OCI-LY7 (cell line): ENCODE data around the gene APOF. TPM values are rescaled to one million over a fixed set of nuclear protein-coding genes. Genes with fewer than 3 reads are reported as not detected.

Experiments used
- BruUV-seq: library from RNA; stranded (reverse); fragments of 400-500 nt; replicated peaks from 2 replicates; lab custom pipeline; 2021; lab: Mats Ljungman, UMichigan
- CTCF ChIA-PET: fragments of 300-600 bp; sonication (Branson Sonifier 250); formaldehyde crosslinking; loops from one replicate; lab custom pipeline; 2022; ENCODE audit warnings: antibody characterized with exemption; ENCODE audit not compliant: unreplicated experiment; lab: Charles Lee
- POLR2A ChIA-PET: fragments of 300-600 bp; sonication (Branson Sonifier 250); formaldehyde crosslinking; loops from one replicate; lab custom pipeline; 2022; ENCODE audit warnings: antibody characterized with exemption; lab: Charles Lee
- DNase-seq: peaks from one replicate; pipeline ENCODE4 v3.0.0-alpha.2; 2015; ENCODE audit warnings: low spot score
- H2AFZ ChIP-seq: fragments of 200-600 bp; sonication (generic), shearing (Covaris generic); 2 replicates; pipeline ENCODE4 v1.6.1; 2014; ENCODE audit warnings: mild to moderate bottlenecking, antibody characterized with exemption, low read length, moderate library complexity
- H3K27ac ChIP-seq: fragments of 200-600 bp; sonication (generic); 2 replicates; pipeline ENCODE4 v1.5.1; 2014; ENCODE audit warnings: mixed run types, low read depth, mild to moderate bottlenecking, moderate library complexity, low read length, inconsistent platforms; ENCODE audit not compliant: poor library complexity, severe bottlenecking
- H3K36me3 ChIP-seq: fragments of 200-600 bp; sonication (generic); 2 replicates; pipeline ENCODE4 v1.6.1; 2014; ENCODE audit warnings: mild to moderate bottlenecking, antibody characterized with exemption, low read length, moderate library complexity, mixed read lengths; ENCODE audit not compliant: insufficient read depth
- H3K4me1 ChIP-seq: fragments of 200-600 bp; sonication (generic); 2 replicates; pipeline ENCODE4 v1.5.1; 2014; ENCODE audit warnings: mild to moderate bottlenecking, low read length; ENCODE audit not compliant: insufficient read depth, poor library complexity, severe bottlenecking
- H3K4me2 ChIP-seq: fragments of 200-600 bp; sonication (generic); 2 replicates; pipeline ENCODE4 v1.6.1; 2014; ENCODE audit warnings: mild to moderate bottlenecking, low read length
- H3K4me3 ChIP-seq: fragments of 200-600 bp; sonication (generic); 2 replicates; pipeline ENCODE4 v1.5.1; 2014; ENCODE audit warnings: mild to moderate bottlenecking, low read depth, low read length; ENCODE audit not compliant: poor library complexity, severe bottlenecking
- H3K79me2 ChIP-seq: fragments of 200-600 bp; sonication (generic); 2 replicates; pipeline ENCODE4 v1.6.1; 2016; ENCODE audit warnings: low read depth, mild to moderate bottlenecking, low read length, moderate library complexity, mixed read lengths; ENCODE audit not compliant: insufficient read depth
- H3K9me2 ChIP-seq: fragments of 200-600 bp; sonication (generic); 2 replicates; pipeline ENCODE4 v1.6.1; 2016; ENCODE audit warnings: mild to moderate bottlenecking, low read length, mixed read lengths; ENCODE audit not compliant: insufficient read depth
- H3K9me3 ChIP-seq: fragments of 200-600 bp; sonication (generic); 2 replicates; pipeline ENCODE4 v1.6.1; 2014; ENCODE audit warnings: mild to moderate bottlenecking, mixed run types, low read length, mixed read lengths
- H4K20me1 ChIP-seq: fragments of 200-600 bp; sonication (generic); 2 replicates; pipeline ENCODE4 v1.6.1; 2014; ENCODE audit warnings: mild to moderate bottlenecking, antibody characterized with exemption, low read length, moderate library complexity, mixed read lengths; ENCODE audit not compliant: insufficient read depth
- CTCF ChIP-seq: fragments of 200-600 bp; sonication (generic); conservative IDR thresholded peaks from 2 replicates; pipeline ENCODE4 v1.5.1; 2014; ENCODE audit warnings: mild to moderate bottlenecking, antibody characterized with exemption, low read length, moderate library complexity, mixed read lengths
- EZH2phosphoT487 ChIP-seq: fragments of 200-600 bp; sonication (generic); IDR thresholded peaks from 2 replicates; pipeline ENCODE4 v1.6.1; 2018; ENCODE audit warnings: low read depth, borderline replicate concordance, mild to moderate bottlenecking, mixed run types, antibody characterized with exemption, low read length, moderate library complexity, mixed read lengths
- intact Hi-C: fragments of 100-400 bp; cut with micrococcal nuclease; formaldehyde crosslinking; loops from one replicate; pipeline ENCODE4 v1.10.0; 2022; ENCODE audit not compliant: unreplicated experiment
- total RNA-seq, 2 experiments: library from RNA; depleted of rRNA in 1 of 2; stranded (reverse); fragments of >200 nt in 1 of 2; shearing (Covaris generic) in 1 of 2; gene quantifications; 2 replicates each; pipeline ENCODE4 v1.2.3, GENCODE V29; 2014 to 2022

Gene APOF
- total RNA-seq, 2 experiments from 2014 or later = 0.16 to 0.38 TPM

GRCh38 chr12:56377310-56377988 lies 14.8 kb upstream of the APOF start:
- Histone ChIP-seq H3K9me2 (no peaks in the 10 kb centered on the region), H3K79me2 (no peaks in the 10 kb centered on the region), H3K4me2 (peak overlapping the region; percentile 63), H3K4me1 (peaks cover 49% of the 10 kb centered on the region), H3K27ac (peak overlapping the region; percentile 93), H4K20me1 (no peaks in the 10 kb centered on the region), H3K4me3 (peak overlapping the region; percentile 3), H3K9me3 (peaks cover 13% of the 10 kb centered on the region), H2AFZ (peak overlapping the region; percentile 95), H3K36me3 (no peaks in the 10 kb centered on the region; the same call in 1 of the 2 replicates)
- CTCF ChIA-PET = interaction anchor here (0.5 to 1.7 kb wide), 5 partner anchors 17 to 87 kb away, joined by 3 to 7 read pairs (median 5); partner anchors contain the start of genes IL23A and STAT2
- POLR2A ChIA-PET = interaction anchor here (0.6 to 6.0 kb wide), 15 partner anchors 9 to 87 kb away, joined by 3 to 116 read pairs (median 5); partner anchors contain the start of genes APOF, CNPY2, IL23A and STAT2
- peak; percentile 54 for DNase-seq
- no TSS peak for BruUV-seq
- intact Hi-C loops = loop anchor here (5.0 kb wide), 2 partner anchors 60 to 710 kb away; partner anchors contain the start of genes CNPY2 and NAB2
- TF ChIP-seq CTCF (peak; percentile 58), EZH2phosphoT487 (no peak)

DNA sequence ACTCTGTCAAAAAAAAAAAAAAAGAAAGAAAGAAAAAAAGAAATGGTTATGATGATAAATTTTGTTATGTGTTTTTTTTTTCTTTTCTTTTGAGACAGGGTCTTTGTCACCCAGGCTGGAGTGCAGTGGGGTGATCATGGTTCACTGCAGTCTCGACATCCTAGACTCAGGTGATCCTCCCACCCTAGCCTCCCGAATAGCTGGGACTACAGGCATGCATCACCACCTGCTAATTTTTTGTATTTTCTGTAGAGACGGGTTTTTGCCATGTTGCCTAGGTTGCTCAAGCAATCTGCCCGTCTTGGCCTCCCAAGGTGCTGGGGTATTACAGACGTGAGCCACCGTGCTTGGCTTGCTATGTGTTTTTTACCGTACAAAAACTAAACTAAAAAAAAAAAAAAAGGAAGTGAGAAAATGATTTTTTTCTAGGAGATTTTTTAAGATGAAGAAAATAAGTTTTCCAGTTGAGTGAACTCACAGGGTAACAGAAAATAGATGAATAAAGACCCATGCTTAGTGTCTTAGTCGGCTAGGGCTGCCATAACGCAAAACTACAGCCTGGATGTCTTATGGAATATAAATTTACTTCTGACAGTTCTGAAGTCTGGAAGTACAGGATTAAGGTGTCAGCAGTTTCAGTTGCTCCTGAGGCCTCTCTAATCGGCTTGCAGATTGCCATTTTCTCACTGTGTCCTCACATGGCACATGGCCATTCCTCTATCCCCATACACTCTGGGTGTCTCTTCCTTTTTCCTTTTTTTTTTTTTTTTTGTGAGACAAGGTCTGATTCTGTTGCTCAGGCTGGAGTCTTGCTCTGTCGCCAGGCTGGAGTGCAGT lies 13.2 kb upstream of the APOF start:
- peak overlapping the region; percentile 93 for H3K27ac ChIP-seq
- peak overlapping the region; percentile 63 for H3K4me2 ChIP-seq

More for the DNA sequence above, 13.2 kb upstream of the APOF start:
- H3K9me2 ChIP-seq = no peaks in the 10 kb centered on the region
- H3K4me1 ChIP-seq = peaks cover 49% of the 10 kb centered on the region
- no peaks in the 10 kb centered on the region; the same call in 1 of the 2 replicates for H3K36me3 ChIP-seq
- no peaks in the 10 kb centered on the region for H4K20me1 ChIP-seq
- H3K79me2 ChIP-seq = no peaks in the 10 kb centered on the region
- intact Hi-C loops = loop anchor here (1.0 to 5.0 kb wide), 8 partner anchors 16 to 711 kb away; partner anchors contain the start of genes CNPY2, IL23A, NAB2 and STAT2
- ChIA-PET CTCF (interaction anchor here (1.7 kb wide), 1 partner anchor 16 kb away, joined by 5 read pairs; the partner anchor contains the start of gene STAT2), POLR2A (interaction anchor here (0.7 to 6.0 kb wide), 14 partner anchors 10 to 703 kb away, joined by 3 to 116 read pairs (median 5); partner anchors contain the start of genes APOF, NEMP1, STAT2 and TIMELESS)
- peak overlapping the region; percentile 95; the same call in 1 of the 2 replicates for H2AFZ ChIP-seq
- BruUV-seq = TSS peak; percentile 98
- no peak for TF ChIP-seq EZH2phosphoT487
- TF ChIP-seq CTCF = no peak
- peak; percentile 93 for DNase-seq
- peak overlapping the region; percentile 47 for H3K4me3 ChIP-seq
- peaks cover 26% of the 10 kb centered on the region for H3K9me3 ChIP-seq
